ENCODE measurements around the gene SORT1.

SORT1 gene

GRCh38 chr1:109272021-109272799 lies 125.5 kb downstream of the SORT1 start:
- DNase-seq = no peak

GRCh38 chr1:109271458-109271857 lies 126.3 kb downstream of the SORT1 start:
- DNase-seq = no peak

DNA sequence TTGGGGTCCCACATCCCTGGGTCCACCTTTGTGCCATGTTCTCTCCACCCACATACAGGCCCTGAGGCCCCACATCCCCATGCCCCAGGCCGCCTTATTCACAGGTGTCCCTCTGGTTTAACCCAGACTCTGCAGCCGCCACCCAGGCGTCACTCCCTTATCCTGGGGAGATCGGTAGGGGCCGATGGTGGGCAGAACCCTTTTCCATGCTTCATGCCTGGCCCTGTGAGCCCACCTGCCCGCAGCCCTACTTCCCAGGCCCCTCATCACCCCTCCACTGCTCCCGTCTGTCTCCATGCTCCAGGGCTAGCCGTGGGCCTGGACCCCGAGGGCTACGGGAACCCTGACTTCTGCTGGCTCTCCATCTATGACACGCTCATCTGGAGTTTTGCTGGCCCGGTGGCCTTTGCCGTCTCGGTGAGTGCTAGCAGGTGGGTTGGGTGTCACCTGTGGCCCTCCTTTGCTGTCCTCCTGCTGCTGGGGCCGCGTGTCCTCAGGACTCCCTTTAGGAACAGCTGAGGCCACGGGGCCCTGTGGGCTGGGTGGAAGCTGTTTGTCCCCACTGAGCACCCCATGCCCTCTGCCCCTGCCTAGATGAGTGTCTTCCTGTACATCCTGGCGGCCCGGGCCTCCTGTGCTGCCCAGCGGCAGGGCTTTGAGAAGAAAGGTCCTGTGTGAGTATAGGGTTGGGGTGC lies 126.9 kb downstream of the SORT1 start:
- DNase-seq = no peak

- no peak for DNase-seq
Observed at GRCh38 chr1:109269981-109270622, 127.6 kb downstream of the SORT1 start.

- no peak for DNase-seq
Observed at GRCh38 chr1:109269212-109269980, 128.3 kb downstream of the SORT1 start.

DNA sequence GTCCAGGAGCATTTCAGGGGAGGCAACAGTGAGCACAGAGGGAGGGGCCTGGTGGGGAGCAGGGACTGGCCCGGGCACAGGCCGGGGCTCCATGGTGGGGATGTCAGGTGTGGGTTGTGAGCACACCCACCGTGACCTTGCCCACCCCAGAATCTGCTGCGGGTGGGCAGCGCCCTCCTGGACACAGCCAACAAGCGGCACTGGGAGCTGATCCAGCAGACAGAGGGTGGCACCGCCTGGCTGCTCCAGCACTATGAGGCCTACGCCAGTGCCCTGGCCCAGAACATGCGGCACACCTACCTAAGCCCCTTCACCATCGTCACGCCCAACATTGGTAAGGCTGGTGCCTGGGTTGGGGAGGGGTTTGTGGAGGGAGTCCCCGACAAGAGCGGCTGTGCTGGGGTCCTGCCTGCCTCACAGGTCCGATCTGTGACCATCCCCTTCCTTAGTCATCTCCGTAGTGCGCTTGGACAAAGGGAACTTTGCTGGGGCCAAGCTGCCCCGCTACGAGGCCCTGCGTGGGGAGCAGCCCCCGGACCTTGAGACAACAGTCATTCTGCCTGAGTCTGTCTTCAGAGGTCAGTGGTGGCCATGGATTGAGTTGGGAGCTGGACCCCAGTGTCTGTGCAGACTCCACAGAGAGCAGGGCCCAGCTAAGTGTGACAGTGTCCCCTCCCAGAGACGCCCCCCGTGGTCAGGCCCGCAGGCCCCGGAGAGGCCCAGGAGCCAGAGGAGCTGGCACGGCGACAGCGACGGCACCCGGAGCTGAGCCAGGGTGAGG lies 129.1 kb downstream of the SORT1 start:
- no peak for DNase-seq

GRCh38 chr1:109267743-109268300 lies 129.9 kb downstream of the SORT1 start:
- no peak for DNase-seq

GRCh38 chr1:109266965-109267364 lies 130.8 kb downstream of the SORT1 start:
- DNase-seq = no peak

GRCh38 chr1:109265741-109266330 lies 131.9 kb downstream of the SORT1 start:
- DNase-seq = no peak

GRCh38 chr1:109265016-109265415 lies 132.7 kb downstream of the SORT1 start:
- no peak for DNase-seq

- DNase-seq = no peak
Observed at GRCh38 chr1:109264379-109264755, 133.4 kb downstream of the SORT1 start.

- DNase-seq = peak; percentile 58
Observed at GRCh38 chr1:109263597-109264378, 133.9 kb downstream of the SORT1 start.

- no peak for DNase-seq
Observed at GRCh38 chr1:109263234-109263596, 134.5 kb downstream of the SORT1 start.

DNA sequence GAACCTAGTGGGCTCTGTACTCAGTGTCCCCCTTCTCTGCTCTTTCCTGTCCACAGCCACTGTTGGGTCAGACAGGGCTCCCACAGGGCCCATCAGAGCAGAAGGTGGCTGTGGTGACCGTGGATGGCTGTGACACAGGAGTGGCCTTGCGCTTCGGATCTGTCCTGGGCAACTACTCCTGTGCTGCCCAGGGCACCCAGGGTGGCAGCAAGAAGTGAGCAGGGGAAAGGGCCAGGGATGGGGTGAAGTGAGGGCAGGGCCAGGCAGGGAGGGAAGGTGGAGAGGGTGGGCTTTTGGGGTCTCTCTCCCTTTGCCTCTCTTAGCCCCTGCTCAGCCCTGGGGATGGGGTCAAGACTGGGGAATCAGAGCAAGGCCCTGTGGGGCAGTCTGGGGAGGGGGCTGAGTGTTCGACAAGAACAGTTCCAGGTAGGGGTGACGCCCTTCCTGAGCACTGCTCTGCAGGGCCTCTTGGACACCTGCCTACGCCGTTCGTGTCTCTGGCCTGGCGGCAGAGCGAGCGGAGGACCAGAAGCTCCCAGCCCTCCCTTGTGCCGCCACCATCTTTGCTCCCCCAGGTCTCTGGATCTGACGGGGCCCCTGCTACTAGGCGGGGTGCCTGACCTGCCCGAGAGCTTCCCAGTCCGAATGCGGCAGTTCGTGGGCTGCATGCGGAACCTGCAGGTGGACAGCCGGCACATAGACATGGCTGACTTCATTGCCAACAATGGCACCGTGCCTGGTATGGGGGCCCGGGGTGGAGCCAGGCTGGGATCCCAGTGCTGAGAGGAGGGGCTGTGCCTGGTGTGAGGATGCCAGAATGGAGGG lies 135.3 kb downstream of the SORT1 start:
- DNase-seq = no peak

GRCh38 chr1:109261578-109261977 lies 136.1 kb downstream of the SORT1 start:
- DNase-seq = no peak

DNA sequence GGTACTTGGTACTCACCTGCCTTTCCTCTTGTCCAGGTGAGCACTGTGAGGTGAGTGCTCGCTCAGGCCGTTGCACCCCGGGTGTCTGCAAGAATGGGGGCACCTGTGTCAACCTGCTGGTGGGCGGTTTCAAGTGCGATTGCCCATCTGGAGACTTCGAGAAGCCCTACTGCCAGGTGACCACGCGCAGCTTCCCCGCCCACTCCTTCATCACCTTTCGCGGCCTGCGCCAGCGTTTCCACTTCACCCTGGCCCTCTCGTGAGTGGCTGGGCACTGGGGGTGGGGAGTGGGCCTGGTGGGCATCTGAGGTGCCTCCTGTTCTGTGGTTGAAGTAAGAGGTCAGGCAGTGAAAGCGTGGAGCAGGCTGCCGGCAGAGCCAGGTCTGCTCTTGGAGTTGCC lies 136.7 kb downstream of the SORT1 start:
- no peak for DNase-seq

DNA sequence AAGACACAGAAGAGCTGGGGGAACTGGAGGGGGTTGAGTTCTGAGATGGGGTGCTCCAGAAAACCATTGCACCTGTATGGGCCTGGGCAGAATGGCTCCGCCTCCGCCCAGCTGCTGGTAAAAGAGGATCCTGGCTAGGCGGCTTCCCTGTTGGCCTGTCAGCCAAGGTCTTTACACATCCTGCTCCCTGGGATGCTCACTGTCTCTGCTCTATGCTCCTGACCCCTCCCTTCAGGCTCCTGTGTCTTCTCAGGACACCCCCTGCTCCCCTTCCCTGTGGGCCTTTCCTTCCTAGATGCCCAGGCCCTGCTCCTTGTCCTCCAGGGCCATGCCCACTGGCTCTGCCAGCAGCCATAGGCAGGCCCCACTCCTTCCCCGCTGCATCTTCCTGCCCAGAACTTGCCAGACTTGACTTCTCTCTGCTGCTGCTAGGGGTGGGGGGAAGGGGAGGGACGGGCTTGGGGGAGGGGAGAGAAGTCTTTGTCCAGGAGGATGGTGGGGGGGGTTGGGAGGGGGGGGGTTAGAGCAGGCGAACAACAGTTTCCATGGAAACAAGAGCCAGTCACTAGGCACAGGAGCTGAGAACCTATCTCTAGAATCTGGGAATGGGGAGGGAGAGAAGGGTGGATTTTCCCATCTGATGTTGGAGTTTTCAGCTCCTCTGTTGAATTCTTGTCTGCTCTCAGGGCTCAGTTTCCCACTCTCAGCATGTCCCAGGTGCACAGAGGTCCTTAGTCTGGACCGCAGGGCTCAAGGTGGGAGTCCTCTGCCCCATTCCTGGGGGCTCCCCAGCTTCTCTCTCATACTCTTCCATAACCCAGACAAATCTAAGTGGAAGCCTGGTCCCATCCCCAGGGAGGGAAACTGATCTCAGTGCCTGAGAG lies 137.8 kb downstream of the SORT1 start:
- no peak for DNase-seq
